Subcutaneous abdominal adipose tissue (tissue), 5 donors: ENCODE data around the gene CEP83.
A peak's percentile ranks its signal among the peaks of the same experiment; 100 is the strongest.
"Not testable (repeated sequence)": the region's sequence is repeated elsewhere in the genome, so short reads cannot be mapped to it uniquely, and the experiment has no call there.

ENCODE experiments used
- H3K27ac ChIP-seq: one replicate; pipeline ENCODE4 v1.7.0; 2013; ENCODE audit warnings: low read depth, mild to moderate bottlenecking, inconsistent platforms, low read length, moderate library complexity
- H3K27me3 ChIP-seq, 5 donors: one replicate each; pipeline ENCODE4 v1.7.0; 2013; ENCODE audit warnings: low read length in 5 of 5, inconsistent platforms in 1 of 5; ENCODE audit not compliant: control insufficient read depth in 5 of 5, insufficient read depth in 4 of 5
- H3K36me3 ChIP-seq, 5 donors: one replicate each; pipeline ENCODE4 v1.7.0; 2013; ENCODE audit warnings: low read length in 5 of 5; ENCODE audit not compliant: control insufficient read depth in 5 of 5, insufficient read depth in 5 of 5
- H3K4me1 ChIP-seq, 5 donors: one replicate each; pipeline ENCODE4 v1.7.0; 2013; ENCODE audit warnings: low read length in 5 of 5, mild to moderate bottlenecking in 3 of 5, moderate library complexity in 1 of 5; ENCODE audit not compliant: control insufficient read depth in 5 of 5, insufficient read depth in 5 of 5
- H3K4me3 ChIP-seq, 5 donors: one replicate each; pipeline ENCODE4 v1.7.0; 2013; ENCODE audit warnings: low read length in 5 of 5, low read depth in 1 of 5
- H3K9ac ChIP-seq, 5 donors: one replicate each; pipeline ENCODE4 v1.7.0; 2013; ENCODE audit warnings: low read length in 5 of 5, mild to moderate bottlenecking in 4 of 5, moderate library complexity in 3 of 5
- H3K9me3 ChIP-seq, 5 donors: one replicate each; pipeline ENCODE4 v1.7.0; 2013; ENCODE audit warnings: low read length in 5 of 5; ENCODE audit not compliant: control insufficient read depth in 5 of 5
- donor health status: healthy.
- donor health status: healthy.
- donor health status: healthy.
- donor health status: healthy.
- donor health status: healthy.

Gene CEP83

GRCh38 chr12:94491489-94491888 lies 31.8 kb upstream of the CEP83 start:
- Histone ChIP-seq H3K4me1 (peaks cover 0 to 5% (median 0%) of the 10 kb centered on the region in 5 donors), H3K27me3 (no peaks in the 10 kb centered on the region), H3K9ac (no peak overlapping the region), H3K9me3 (no peaks in the 10 kb centered on the region), H3K36me3 (no peaks in the 10 kb centered on the region), H3K27ac (no peak overlapping the region), H3K4me3 (no peak overlapping the region)

GRCh38 chr12:94488463-94488862 lies 28.8 kb upstream of the CEP83 start:
- H3K4me1 ChIP-seq, result no peaks in the 10 kb centered on the region
- H3K27me3 ChIP-seq, result no peaks in the 10 kb centered on the region
- no peak overlapping the region for H3K4me3 ChIP-seq
- no peaks in the 10 kb centered on the region for H3K36me3 ChIP-seq
- H3K27ac ChIP-seq, result no peak overlapping the region
- H3K9ac ChIP-seq, result no peak overlapping the region
- no peaks in the 10 kb centered on the region for H3K9me3 ChIP-seq

GRCh38 chr12:94481734-94482133 lies 22.1 kb upstream of the CEP83 start:
- Histone ChIP-seq H3K9me3 (no peaks in the 10 kb centered on the region), H3K4me1 (no peaks in the 10 kb centered on the region), H3K27me3 (no peaks in the 10 kb centered on the region), H3K4me3 (no peak overlapping the region), H3K27ac (no peak overlapping the region), H3K36me3 (no peaks in the 10 kb centered on the region), H3K9ac (no peak overlapping the region)

DNA sequence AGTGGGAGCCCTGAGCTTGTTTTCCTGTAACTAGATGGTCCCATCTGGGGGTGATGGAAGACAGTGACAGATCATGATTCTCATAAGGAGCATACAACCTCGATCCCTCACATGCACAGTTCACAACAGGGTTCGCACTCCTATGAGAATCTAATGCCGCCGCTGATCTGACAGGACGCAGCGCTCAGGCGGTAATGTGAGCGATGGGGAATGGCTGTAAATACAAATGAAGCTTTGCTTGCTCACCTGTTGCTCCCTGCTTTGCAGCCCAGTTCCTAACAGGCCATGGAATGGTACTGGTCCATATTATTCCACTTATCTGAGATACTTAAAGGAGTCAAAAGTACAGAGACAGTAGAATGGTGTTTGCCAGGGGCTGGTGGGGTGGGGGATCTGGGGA lies 9.9 kb upstream of the CEP83 start:
- H3K27ac ChIP-seq, result no peak overlapping the region
- H3K36me3 ChIP-seq, result no peaks in the 10 kb centered on the region
- no peak overlapping the region for H3K9ac ChIP-seq
- no peaks in the 10 kb centered on the region for H3K9me3 ChIP-seq
- H3K27me3 ChIP-seq, result no peaks in the 10 kb centered on the region
- H3K4me3 ChIP-seq, result no peak overlapping the region
- H3K4me1 ChIP-seq, result no peaks in the 10 kb centered on the region

DNA sequence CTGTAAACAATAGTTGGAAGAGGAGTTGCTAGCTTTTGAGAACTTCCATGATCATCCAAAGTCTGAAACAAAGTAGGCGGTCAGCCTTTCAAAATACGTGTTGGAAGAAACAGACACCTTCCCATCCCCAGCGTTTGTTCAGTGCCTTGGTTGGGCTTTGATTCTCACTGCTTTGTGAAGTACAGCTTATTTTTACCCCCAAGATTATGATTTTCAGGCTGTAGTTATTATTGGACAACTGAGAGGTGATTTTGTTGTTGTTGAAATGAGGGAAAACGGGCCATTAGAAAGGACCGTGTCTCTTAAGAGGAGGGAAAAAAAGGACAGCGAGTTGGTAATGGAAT lies 921 bp upstream of the CEP83 start:
- Histone ChIP-seq H3K36me3 (no peaks in the 10 kb centered on the region), H3K4me3 (peak overlapping the region; percentile 76 to 96 (median 89)), H3K9ac (peak overlapping the region; percentile 70 to 91 (median 88)), H3K9me3 (no peaks in the 10 kb centered on the region), H3K27ac (peak overlapping the region; percentile 90), H3K27me3 (no peaks in the 10 kb centered on the region), H3K4me1 (peaks cover 3 to 19% (median 16%) of the 10 kb centered on the region in 5 donors)

- H3K4me3 ChIP-seq, result peak overlapping the region; percentile 76 to 96 (median 89)
- no peaks in the 10 kb centered on the region for H3K36me3 ChIP-seq
- H3K27me3 ChIP-seq, result no peaks in the 10 kb centered on the region
- H3K9me3 ChIP-seq, result no peaks in the 10 kb centered on the region
- H3K4me1 ChIP-seq, result peaks cover 3 to 19% (median 16%) of the 10 kb centered on the region in 5 donors
- H3K27ac ChIP-seq, result peak overlapping the region; percentile 90
- peak overlapping the region; percentile 54 to 91 (median 88) for H3K9ac ChIP-seq
These were observed 565 bp downstream of the CEP83 start for GRCh38 chr12:94458877-94459727.

DNA sequence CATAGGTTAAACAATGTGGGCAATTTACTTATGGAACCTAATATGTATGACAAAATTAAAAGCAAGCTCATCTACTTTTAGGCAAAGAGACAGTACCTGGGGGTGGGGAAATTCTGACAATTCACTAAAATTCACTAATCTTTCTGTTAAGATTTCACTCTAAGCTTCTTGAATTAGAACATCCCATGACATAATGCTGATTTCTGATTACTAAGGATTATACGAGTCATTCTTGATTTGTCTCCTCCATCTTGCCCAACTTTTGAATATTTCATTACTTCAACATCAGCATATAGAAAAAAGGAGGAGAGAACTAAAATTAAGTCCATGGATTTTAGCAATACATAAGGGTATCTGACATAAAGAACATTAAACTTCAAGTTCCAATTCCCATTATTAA lies 2.4 kb downstream of the CEP83 start:
- Histone ChIP-seq H3K9me3 (no peaks in the 10 kb centered on the region), H3K4me3 (no peak overlapping the region), H3K4me1 (peaks cover 3 to 19% (median 16%) of the 10 kb centered on the region in 5 donors), H3K27me3 (no peaks in the 10 kb centered on the region), H3K36me3 (no peaks in the 10 kb centered on the region), H3K9ac (no peak overlapping the region), H3K27ac (no peak overlapping the region)

- H3K4me3 ChIP-seq, H3K36me3 ChIP-seq, H3K9ac ChIP-seq, H3K27ac ChIP-seq, H3K27me3 ChIP-seq, H3K4me1 ChIP-seq, H3K9me3 ChIP-seq: not testable (repeated sequence)
These were observed 5.3 kb downstream of the CEP83 start for GRCh38 chr12:94454318-94454717.

GRCh38 chr12:94445662-94446061 lies 14.0 kb downstream of the CEP83 start:
- Histone ChIP-seq H3K27ac (no peak overlapping the region), H3K27me3 (no peaks in the 10 kb centered on the region), H3K9ac (no peak overlapping the region), H3K36me3 (no peaks in the 10 kb centered on the region), H3K4me1 (no peaks in the 10 kb centered on the region), H3K4me3 (no peak overlapping the region), H3K9me3 (no peaks in the 10 kb centered on the region)

- Histone ChIP-seq H3K9ac (no peak overlapping the region), H3K4me1 (peaks cover 0 to 5% (median 0%) of the 10 kb centered on the region in 5 donors), H3K4me3 (no peak overlapping the region), H3K27me3 (no peaks in the 10 kb centered on the region), H3K9me3 (no peaks in the 10 kb centered on the region), H3K36me3 (no peaks in the 10 kb centered on the region), H3K27ac (no peak overlapping the region)
These were observed 22.4 kb downstream of the CEP83 start for GRCh38 chr12:94437303-94437702.
